Ishikawa (cell line): ENCODE measurements around the gene EYA4.
A peak's percentile ranks its signal among the peaks of the same experiment; 100 is the strongest.

ENCODE experiments used
- CEBPB ChIP-seq: IDR thresholded peaks from 2 replicates; pipeline ENCODE4 v1.6.1; 2012
- CREB1 ChIP-seq: IDR thresholded peaks from 2 replicates; pipeline ENCODE4 v1.6.1; 2012; ENCODE audit warnings: low read depth
- EGR1 ChIP-seq: IDR thresholded peaks from 2 replicates; pipeline ENCODE4 v1.6.1; 2012
- EP300 ChIP-seq: IDR thresholded peaks from 2 replicates; pipeline ENCODE4 v1.6.1; 2012; ENCODE audit warnings: borderline replicate concordance
- FOXM1 ChIP-seq: IDR thresholded peaks from 2 replicates; pipeline ENCODE4 v1.6.1; 2012; ENCODE audit warnings: low read depth, borderline replicate concordance
- MAX ChIP-seq: IDR thresholded peaks from 2 replicates; pipeline ENCODE4 v1.6.1; 2012
- NFIC ChIP-seq: IDR thresholded peaks from 2 replicates; pipeline ENCODE4 v1.6.1; 2012
- RAD21 ChIP-seq: IDR thresholded peaks from 2 replicates; pipeline ENCODE4 v1.6.1; 2012; ENCODE audit warnings: low read depth
- REST ChIP-seq: IDR thresholded peaks from 2 replicates; pipeline ENCODE4 v1.6.1; 2012; ENCODE audit warnings: low read depth, mild to moderate bottlenecking
- TAF1 ChIP-seq: IDR thresholded peaks from 2 replicates; pipeline ENCODE4 v1.6.1; 2012; ENCODE audit warnings: low read depth, mild to moderate bottlenecking
- TCF12 ChIP-seq: IDR thresholded peaks from 2 replicates; pipeline ENCODE4 v1.6.1; 2012; ENCODE audit warnings: low read depth
- TEAD4 ChIP-seq: IDR thresholded peaks from 2 replicates; pipeline ENCODE4 v1.6.1; 2012
- USF1 ChIP-seq: IDR thresholded peaks from 2 replicates; pipeline ENCODE4 v1.6.1; 2012
- YY1 ChIP-seq: IDR thresholded peaks from 2 replicates; pipeline ENCODE4 v1.6.1; 2012; ENCODE audit warnings: low read depth
- ZBTB7A ChIP-seq: IDR thresholded peaks from 2 replicates; pipeline ENCODE4 v1.6.1; 2012; ENCODE audit warnings: low read depth

The EYA4 gene

GRCh38 chr6:133289733-133290306, 48.7 kb downstream of the EYA4 start:
- TF ChIP-seq MAX (no peak), EGR1 (no peak), REST (no peak), NFIC (no peak), USF1 (no peak)

- TF ChIP-seq CEBPB (peak; percentile 3; the same call in 1 of the 2 replicates), ZBTB7A (no peak), TCF12 (no peak), USF1 (no peak), EP300 (0 out of 2 replicates have a peak, but pooled peaks have one; percentile 50), CREB1 (no peak)
Measured at GRCh38 chr6:133290930-133291329, 49.8 kb downstream of the EYA4 start.

- TF ChIP-seq CREB1 (no peak), USF1 (no peak), CEBPB (no peak), TEAD4 (no peak), NFIC (no peak), REST (no peak)
Measured at GRCh38 chr6:133291671-133292070, 50.5 kb downstream of the EYA4 start.

- TF ChIP-seq CEBPB (no peak), TEAD4 (no peak), MAX (no peak), YY1 (no peak), EGR1 (no peak), EP300 (no peak), NFIC (no peak), CREB1 (no peak), USF1 (no peak), TCF12 (no peak), FOXM1 (no peak), ZBTB7A (no peak), REST (no peak), TAF1 (no peak), RAD21 (no peak)
Measured at GRCh38 chr6:133297657-133298056, 56.5 kb downstream of the EYA4 start.
